AG04450 (cell line): Measurements from ENCODE around the gene SLC22A23. TPM values are rescaled to one million over a fixed set of nuclear protein-coding genes. Genes with fewer than 3 reads are reported as not detected.

Experiments
- CTCF ChIA-PET: fragments of 300-600, 350-600 bp; formaldehyde crosslinking; extraction: SDS; loops from one replicate; lab custom pipeline; 2022; ENCODE audit warnings: antibody characterized with exemption, inconsistent platforms; lab: Charles Lee
- POLR2A ChIA-PET: fragments of 350-600 bp; formaldehyde crosslinking; extraction: SDS; loops from one replicate; lab custom pipeline; 2021; ENCODE audit warnings: antibody characterized with exemption, inconsistent platforms; lab: Yijun Ruan, JAX
- DNase-seq: peaks from one replicate; pipeline ENCODE4 v3.0.0-alpha.2; 2011; ENCODE audit warnings: low read depth, low spot score
- H3K27ac ChIP-seq: one replicate; pipeline ENCODE4 v1.5.1; 2012; ENCODE audit warnings: low read depth, low read length, control low read depth
- H3K27me3 ChIP-seq: one replicate; pipeline ENCODE4 v1.6.0; 2012; ENCODE audit warnings: low read length; ENCODE audit not compliant: control insufficient read depth, insufficient read depth
- H3K4me3 ChIP-seq: 2 replicates; pipeline ENCODE4 v1.5.1; 2011; ENCODE audit warnings: mild to moderate bottlenecking, low read depth, low read length, control low read depth
- H3K9me3 ChIP-seq: 2 replicates; pipeline ENCODE4 v1.5.1; 2012; ENCODE audit warnings: low read length; ENCODE audit not compliant: control insufficient read depth, insufficient read depth
- polyA plus RNA-seq: library from polyadenylated mRNA; depleted of rRNA; stranded (reverse); fragments of >200 nt; gene quantifications from 2 replicates; pipeline ENCODE4 v1.2.3, GENCODE V29; 2011
- TF ChIP-seq, protein P1 (sequence below): IDR thresholded peaks from 2 replicates; pipeline ENCODE4 v1.5.1; 2011; ENCODE audit warnings: low read depth, low read length, control low read depth, inconsistent platforms

Gene SLC22A23
- polyA plus RNA-seq, 1 experiment = not detected

DNA sequence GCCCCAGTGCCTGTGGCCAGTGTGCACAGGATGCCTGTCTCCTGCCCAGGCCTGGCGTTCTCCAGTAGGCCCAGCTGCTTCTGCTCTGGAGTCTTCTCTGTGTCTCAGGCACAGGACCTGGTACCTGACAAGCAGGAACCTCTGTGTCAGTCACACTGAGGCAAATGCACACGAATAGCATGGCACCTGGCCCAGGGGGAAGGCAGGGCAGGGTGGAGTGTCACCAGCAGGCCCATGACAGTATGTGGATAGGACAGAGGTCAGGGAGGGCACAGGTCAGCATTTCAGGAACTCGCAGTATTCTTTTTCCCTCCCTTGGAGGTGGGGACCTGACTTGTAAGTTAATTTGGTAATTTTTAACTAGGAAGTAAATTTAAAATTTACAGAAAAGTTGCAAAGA, 192.5 kb downstream of the SLC22A23 start:
- DNase-seq = no peak
- Histone ChIP-seq H3K9me3 (no peaks in the 10 kb centered on the region), H3K27me3 (no peaks in the 10 kb centered on the region), H3K27ac (no peak overlapping the region), H3K4me3 (no peak overlapping the region)
- TF ChIP-seq, protein P1, sequence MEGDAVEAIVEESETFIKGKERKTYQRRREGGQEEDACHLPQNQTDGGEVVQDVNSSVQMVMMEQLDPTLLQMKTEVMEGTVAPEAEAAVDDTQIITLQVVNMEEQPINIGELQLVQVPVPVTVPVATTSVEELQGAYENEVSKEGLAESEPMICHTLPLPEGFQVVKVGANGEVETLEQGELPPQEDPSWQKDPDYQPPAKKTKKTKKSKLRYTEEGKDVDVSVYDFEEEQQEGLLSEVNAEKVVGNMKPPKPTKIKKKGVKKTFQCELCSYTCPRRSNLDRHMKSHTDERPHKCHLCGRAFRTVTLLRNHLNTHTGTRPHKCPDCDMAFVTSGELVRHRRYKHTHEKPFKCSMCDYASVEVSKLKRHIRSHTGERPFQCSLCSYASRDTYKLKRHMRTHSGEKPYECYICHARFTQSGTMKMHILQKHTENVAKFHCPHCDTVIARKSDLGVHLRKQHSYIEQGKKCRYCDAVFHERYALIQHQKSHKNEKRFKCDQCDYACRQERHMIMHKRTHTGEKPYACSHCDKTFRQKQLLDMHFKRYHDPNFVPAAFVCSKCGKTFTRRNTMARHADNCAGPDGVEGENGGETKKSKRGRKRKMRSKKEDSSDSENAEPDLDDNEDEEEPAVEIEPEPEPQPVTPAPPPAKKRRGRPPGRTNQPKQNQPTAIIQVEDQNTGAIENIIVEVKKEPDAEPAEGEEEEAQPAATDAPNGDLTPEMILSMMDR = no peak
- ChIA-PET POLR2A (no interaction called here), CTCF (no interaction called here)

DNA sequence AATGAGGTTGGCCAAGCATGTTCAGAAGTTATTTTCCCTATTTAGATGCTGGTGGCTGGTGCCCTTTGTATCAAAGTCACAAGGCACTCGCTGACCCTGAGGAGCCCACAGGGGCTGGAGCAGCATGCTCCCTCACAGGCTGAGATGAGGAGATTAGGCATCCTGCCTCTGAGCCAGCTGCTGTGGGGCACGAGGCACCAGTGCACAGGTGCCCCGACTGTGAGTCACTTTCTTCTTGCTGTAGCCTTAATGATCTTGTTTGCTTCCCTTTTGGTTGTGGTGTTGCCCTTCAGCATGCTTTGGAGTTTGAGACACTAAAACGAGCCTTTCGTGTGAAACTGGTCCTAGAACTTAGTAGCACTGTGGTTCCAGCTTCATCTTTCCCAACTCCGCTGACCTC, 193.8 kb downstream of the SLC22A23 start:
- TF ChIP-seq, protein P1 = no peak
- Histone ChIP-seq H3K9me3 (no peaks in the 10 kb centered on the region), H3K27me3 (no peaks in the 10 kb centered on the region), H3K4me3 (no peak overlapping the region), H3K27ac (no peak overlapping the region)
- ChIA-PET CTCF (no interaction called here), POLR2A (interaction anchor here (1.3 kb wide), 1 partner anchor 106 kb away, joined by 3 read pairs; the partner anchor contains the start of gene TUBB2A)
- DNase-seq = no peak

DNA sequence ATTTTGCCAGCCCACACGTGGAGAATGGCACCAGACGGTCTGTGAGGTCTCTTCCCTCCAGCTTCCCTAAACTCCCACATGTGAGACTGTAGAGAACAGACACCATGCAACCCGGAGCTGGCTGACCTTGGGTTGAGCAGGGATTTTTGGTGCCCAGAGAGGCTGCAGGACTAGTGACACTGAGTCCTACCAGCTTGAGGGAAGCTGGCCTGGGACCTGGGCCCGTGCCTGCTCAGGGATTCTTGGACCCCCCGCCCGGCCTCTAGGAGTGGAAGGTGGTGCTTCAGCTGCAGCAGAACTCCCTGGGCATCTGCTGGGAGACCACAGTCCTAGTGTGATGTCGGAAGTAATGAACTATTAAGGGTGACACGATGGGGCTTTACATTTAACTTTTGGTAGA, 194.9 kb downstream of the SLC22A23 start:
- Histone ChIP-seq H3K27me3 (peaks cover 3% of the 10 kb centered on the region), H3K9me3 (no peaks in the 10 kb centered on the region), H3K27ac (no peak overlapping the region), H3K4me3 (no peak overlapping the region)
- no peak for DNase-seq
- CTCF ChIA-PET = interaction anchor here (3.6 kb wide), 1 partner anchor 11 kb away, joined by 19 read pairs; no protein-coding TSS in a partner anchor
- POLR2A ChIA-PET = interaction anchor here (1.3 kb wide), 1 partner anchor 104 kb away, joined by 3 read pairs; the partner anchor contains the start of gene TUBB2A
- TF ChIP-seq, protein P1 = no peak

- Histone ChIP-seq H3K9me3 (no peaks in the 10 kb centered on the region), H3K27ac (no peak overlapping the region), H3K27me3 (peaks cover 4% of the 10 kb centered on the region), H3K4me3 (no peak overlapping the region)
- ChIA-PET POLR2A (no interaction called here), CTCF (interaction anchor here (3.6 kb wide), 1 partner anchor 11 kb away, joined by 19 read pairs; no protein-coding TSS in a partner anchor)
- TF ChIP-seq, protein P1 = no peak
- DNase-seq = no peak
Observed at GRCh38 chr6:3261518-3261820, 195.4 kb downstream of the SLC22A23 start.

DNA sequence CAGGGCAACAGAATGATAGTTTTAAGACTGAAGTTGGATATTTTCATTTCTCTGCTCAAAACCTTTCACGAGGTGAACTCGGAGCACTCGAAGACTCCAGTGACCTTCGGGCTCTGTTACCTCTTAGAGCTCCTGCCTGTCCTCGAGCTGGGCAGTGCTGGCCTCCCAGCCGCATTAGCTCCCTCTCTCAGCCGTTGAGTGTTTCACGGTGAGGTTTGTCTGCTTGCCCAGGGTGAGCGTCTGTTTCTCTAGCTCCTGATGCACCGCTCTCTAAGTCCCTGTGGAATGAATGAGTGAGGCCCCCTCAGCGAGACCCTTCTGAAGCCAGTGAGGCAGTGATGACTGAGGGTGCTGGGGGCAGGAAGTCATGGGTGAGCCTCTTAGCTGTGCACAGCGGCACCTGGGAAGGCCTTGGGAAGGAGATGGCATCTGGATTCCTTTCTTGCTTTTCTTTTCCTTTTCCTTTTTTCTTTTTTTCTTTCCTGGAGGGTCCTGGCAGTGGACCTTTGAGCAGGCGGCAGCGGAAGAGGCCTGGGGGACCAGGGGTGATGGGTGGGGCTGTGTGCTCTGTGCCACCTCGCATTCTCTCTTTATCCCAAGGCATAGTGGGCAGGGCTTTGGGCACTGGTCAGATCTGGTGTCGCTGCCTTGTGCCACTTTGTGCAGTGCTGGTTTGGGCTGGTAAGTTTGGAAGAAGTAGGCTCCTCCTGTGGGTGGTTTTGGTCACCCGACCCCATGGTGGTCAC, 195.9 kb downstream of the SLC22A23 start:
- ChIA-PET CTCF (interaction anchor here (0.5 to 3.6 kb wide), 3 partner anchors 10 to 718 kb away, joined by 3 to 19 read pairs (median 3); no protein-coding TSS in a partner anchor), POLR2A (interaction anchor here (0.7 to 0.8 kb wide), 2 partner anchors 143 to 473 kb away, joined by 3 to 9 read pairs; partner anchors contain the start of gene BPHL)
- TF ChIP-seq, protein P1 = no peak
- H3K27ac ChIP-seq = no peak overlapping the region
- no peaks in the 10 kb centered on the region for H3K9me3 ChIP-seq
- peaks cover 9% of the 10 kb centered on the region for H3K27me3 ChIP-seq
- no peak overlapping the region; the same call in 1 of the 2 replicates for H3K4me3 ChIP-seq
- no peak for DNase-seq
